Subcutaneous abdominal adipose tissue (tissue), 5 donors: ENCODE measurements around the gene TICRR.
"Not testable (repeated sequence)": the region's sequence is repeated elsewhere in the genome, so short reads cannot be mapped to it uniquely, and the experiment has no call there.

Experiments used
- H3K27ac ChIP-seq: one replicate; pipeline ENCODE4 v1.7.0; 2013; ENCODE audit warnings: low read depth, mild to moderate bottlenecking, inconsistent platforms, low read length, moderate library complexity
- H3K27me3 ChIP-seq, 5 donors: one replicate each; pipeline ENCODE4 v1.7.0; 2013; ENCODE audit warnings: low read length in 5 of 5, inconsistent platforms in 1 of 5; ENCODE audit not compliant: control insufficient read depth in 5 of 5, insufficient read depth in 4 of 5
- H3K36me3 ChIP-seq, 5 donors: one replicate each; pipeline ENCODE4 v1.7.0; 2013; ENCODE audit warnings: low read length in 5 of 5; ENCODE audit not compliant: control insufficient read depth in 5 of 5, insufficient read depth in 5 of 5
- H3K4me1 ChIP-seq, 5 donors: one replicate each; pipeline ENCODE4 v1.7.0; 2013; ENCODE audit warnings: low read length in 5 of 5, mild to moderate bottlenecking in 3 of 5, moderate library complexity in 1 of 5; ENCODE audit not compliant: control insufficient read depth in 5 of 5, insufficient read depth in 5 of 5
- H3K4me3 ChIP-seq, 5 donors: one replicate each; pipeline ENCODE4 v1.7.0; 2013; ENCODE audit warnings: low read length in 5 of 5, low read depth in 1 of 5
- H3K9ac ChIP-seq, 5 donors: one replicate each; pipeline ENCODE4 v1.7.0; 2013; ENCODE audit warnings: low read length in 5 of 5, mild to moderate bottlenecking in 4 of 5, moderate library complexity in 3 of 5
- H3K9me3 ChIP-seq, 5 donors: one replicate each; pipeline ENCODE4 v1.7.0; 2013; ENCODE audit warnings: low read length in 5 of 5; ENCODE audit not compliant: control insufficient read depth in 5 of 5
- donor health status: healthy.
- donor health status: healthy.
- donor health status: healthy.
- donor health status: healthy.
- donor health status: healthy.

TICRR gene

DNA sequence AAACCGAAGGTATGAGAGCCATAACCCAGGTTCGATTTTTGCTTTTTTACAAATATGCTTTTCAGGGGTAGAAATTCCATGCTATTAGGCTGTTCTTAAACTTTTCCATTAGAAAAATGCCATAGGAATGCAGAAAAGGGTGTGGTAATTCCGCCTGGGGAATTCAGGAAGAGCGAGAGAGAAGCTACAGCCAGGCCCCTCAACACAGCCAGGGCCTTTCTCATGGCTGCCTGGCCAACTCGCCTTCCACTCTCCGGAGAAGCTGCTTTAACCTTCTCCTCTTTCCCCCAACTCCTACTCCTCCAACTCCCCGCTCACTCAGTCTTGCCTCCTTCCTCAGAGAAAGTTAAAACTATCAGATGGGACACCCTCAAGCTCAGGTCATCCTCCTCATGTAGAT lies 9.1 kb upstream of the TICRR start:
- Histone ChIP-seq H3K4me3 (peak overlapping the region in 1 of 5 donors; percentile 28), H3K36me3 (no peaks in the 10 kb centered on the region), H3K4me1 (peaks cover 0 to 5% (median 0%) of the 10 kb centered on the region in 5 donors), H3K27ac (no peak overlapping the region), H3K27me3 (no peaks in the 10 kb centered on the region), H3K9ac (no peak overlapping the region), H3K9me3 (peaks cover 0 to 10% (median 6%) of the 10 kb centered on the region in 5 donors)

DNA sequence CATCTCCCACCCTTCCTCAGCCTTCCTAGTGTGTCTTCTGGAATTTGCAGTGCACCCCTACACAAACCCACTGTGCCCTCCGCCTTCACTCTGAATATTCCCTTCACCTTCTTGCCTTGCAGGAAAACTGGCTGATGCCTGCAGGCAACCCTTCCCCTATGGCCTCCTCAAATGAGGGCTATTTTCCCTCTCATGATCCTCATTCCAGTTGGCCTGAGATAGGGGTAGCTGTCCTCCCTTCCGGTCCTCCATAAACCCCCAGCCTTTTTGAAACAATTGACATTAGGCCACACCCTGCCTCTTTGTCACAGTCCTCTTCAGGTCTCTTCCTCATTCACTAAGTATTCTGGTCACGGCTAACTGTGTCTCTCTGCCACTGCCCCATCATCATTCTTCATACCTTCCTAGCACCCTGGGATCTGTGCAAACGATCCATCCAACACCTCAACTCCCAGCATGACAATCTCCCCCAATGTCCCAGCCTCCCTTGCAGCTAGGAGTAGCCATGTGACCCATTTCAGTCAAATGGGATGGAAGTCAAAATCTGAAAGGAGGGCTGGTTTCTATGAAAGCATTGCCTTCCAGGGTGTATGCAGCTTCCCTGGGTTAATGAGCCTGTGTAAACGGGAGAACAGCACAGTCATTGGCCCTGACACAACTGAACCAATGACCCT lies 8.5 kb upstream of the TICRR start:
- Histone ChIP-seq H3K27ac (no peak overlapping the region), H3K9ac (no peak overlapping the region), H3K9me3 (peaks cover 0 to 10% (median 6%) of the 10 kb centered on the region in 5 donors), H3K4me3 (no peak overlapping the region), H3K4me1 (peaks cover 0 to 5% (median 0%) of the 10 kb centered on the region in 5 donors), H3K27me3 (peaks cover 0 to 1% (median 0%) of the 10 kb centered on the region in 5 donors), H3K36me3 (no peaks in the 10 kb centered on the region)

DNA sequence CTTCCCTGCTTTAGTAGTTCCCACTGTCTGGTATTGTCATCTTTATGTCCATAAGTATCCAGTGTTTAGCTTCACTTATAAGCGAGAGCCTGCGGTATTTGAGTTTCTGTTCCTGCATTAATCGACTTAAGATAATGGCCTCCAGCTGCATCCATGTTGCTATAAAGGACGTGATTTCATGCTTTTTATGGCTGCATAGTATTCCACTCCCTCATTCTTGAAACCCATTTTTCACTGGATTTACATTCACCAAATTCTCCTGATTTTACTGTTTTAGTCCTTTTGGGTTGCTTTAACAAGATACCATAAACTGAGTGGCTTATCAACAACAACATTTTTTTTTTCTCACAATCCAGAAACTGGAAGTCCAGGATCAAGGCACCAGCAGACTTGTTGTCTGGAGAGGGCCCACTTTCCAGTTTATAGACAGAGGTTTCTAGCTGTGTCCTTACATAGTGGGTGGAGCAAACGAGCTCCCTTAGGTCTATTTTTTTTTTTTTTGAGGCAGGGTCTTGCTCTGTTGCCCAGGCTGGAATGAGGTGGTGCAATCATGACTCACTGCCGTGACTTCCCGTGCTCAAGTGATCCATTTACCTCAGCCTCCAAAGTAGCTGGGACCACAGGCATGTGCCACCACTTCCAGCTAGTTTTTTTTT lies 6.1 kb upstream of the TICRR start:
- Histone ChIP-seq H3K27ac (no peak overlapping the region), H3K9me3 (peaks cover 0 to 10% (median 6%) of the 10 kb centered on the region in 5 donors), H3K4me1 (peaks cover 0 to 5% (median 0%) of the 10 kb centered on the region in 5 donors), H3K9ac (no peak overlapping the region), H3K27me3 (peaks cover 0 to 5% (median 0%) of the 10 kb centered on the region in 5 donors), H3K36me3 (no peaks in the 10 kb centered on the region), H3K4me3 (no peak overlapping the region)

DNA sequence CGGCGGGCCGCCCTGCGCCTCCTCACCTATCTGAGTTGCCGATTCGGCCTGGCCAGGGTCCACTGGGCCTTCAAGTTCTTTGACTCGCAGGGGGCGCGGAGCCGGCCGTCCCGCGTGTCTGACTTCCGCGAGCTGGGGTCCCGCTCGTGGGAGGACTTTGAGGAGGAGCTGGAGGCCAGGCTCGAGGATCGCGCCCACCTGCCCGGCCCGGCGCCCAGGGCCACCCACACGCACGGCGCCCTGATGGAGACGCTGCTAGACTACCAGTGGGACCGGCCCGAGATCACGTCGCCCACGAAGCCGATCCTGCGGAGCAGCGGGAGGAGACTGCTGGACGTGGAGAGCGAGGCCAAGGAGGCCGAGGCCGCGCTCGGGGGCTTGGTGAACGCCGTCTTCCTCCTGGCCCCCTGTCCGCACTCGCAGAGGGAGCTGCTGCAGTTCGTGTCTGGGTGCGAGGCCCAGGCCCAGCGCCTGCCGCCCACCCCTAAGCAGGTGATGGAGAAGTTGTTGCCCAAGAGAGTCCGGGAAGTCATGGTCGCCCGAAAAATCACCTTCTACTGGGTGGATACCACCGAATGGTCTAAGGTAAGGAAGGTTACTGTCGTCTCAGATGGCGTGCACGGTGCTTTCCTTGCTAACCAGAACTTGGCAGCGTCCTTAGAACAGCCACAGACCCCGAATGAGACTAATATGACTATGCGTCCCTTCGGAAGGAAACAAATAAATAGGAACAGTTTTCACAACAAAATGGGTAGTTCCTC lies 567 bp downstream of the TICRR start:
- no peak overlapping the region for H3K27ac ChIP-seq
- H3K27me3 ChIP-seq, result peaks cover 0 to 5% (median 4%) of the 10 kb centered on the region in 5 donors
- peak overlapping the region in 4 of 5 donors; percentile 74 to 84 (median 80) for H3K4me3 ChIP-seq
- peak overlapping the region in 4 of 5 donors; percentile 48 to 76 (median 62) for H3K9ac ChIP-seq
- no peaks in the 10 kb centered on the region for H3K36me3 ChIP-seq
- peaks cover 2 to 15% (median 13%) of the 10 kb centered on the region in 5 donors for H3K4me1 ChIP-seq
- H3K9me3 ChIP-seq, result no peaks in the 10 kb centered on the region

DNA sequence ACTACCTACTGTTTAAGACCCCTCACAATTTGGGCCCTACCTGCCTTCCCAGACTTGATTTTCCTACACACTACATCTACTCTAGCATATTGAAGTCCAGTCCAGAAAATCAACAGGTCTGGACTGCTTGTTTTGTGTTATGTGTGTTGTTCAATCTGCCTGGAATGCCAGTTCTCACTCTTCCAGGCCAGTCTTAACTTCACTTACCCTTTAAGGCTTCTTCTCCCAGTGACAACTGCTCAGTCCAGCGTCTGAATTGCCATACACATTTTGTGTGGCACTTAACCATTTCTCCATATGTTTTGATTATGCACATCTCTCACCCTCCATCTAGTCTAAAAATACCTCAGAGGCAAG lies 1.1 kb downstream of the TICRR start:
- Histone ChIP-seq H3K36me3 (no peaks in the 10 kb centered on the region), H3K9me3 (no peaks in the 10 kb centered on the region), H3K4me3 (peak overlapping the region in 1 of 5 donors; percentile 84), H3K9ac (no peak overlapping the region), H3K4me1 (peaks cover 2 to 15% (median 13%) of the 10 kb centered on the region in 5 donors), H3K27ac (no peak overlapping the region), H3K27me3 (peaks cover 0 to 5% (median 4%) of the 10 kb centered on the region in 5 donors)

GRCh38 chr15:89577776-89578115 lies 2.5 kb downstream of the TICRR start:
- Histone ChIP-seq H3K4me1 (peaks cover 2 to 15% (median 13%) of the 10 kb centered on the region in 5 donors), H3K9ac (no peak overlapping the region), H3K36me3 (no peaks in the 10 kb centered on the region), H3K27me3 (peaks cover 0 to 5% (median 0%) of the 10 kb centered on the region in 5 donors), H3K4me3 (no peak overlapping the region), H3K9me3 (no peaks in the 10 kb centered on the region), H3K27ac (no peak overlapping the region)

- H3K27ac ChIP-seq, result no peak overlapping the region
- no peaks in the 10 kb centered on the region for H3K9me3 ChIP-seq
- H3K4me1 ChIP-seq, result peaks cover 2 to 15% (median 13%) of the 10 kb centered on the region in 5 donors
- H3K36me3 ChIP-seq, result no peaks in the 10 kb centered on the region
- peaks cover 0 to 5% (median 0%) of the 10 kb centered on the region in 5 donors for H3K27me3 ChIP-seq
- no peak overlapping the region for H3K4me3 ChIP-seq
- no peak overlapping the region for H3K9ac ChIP-seq
These were observed 2.9 kb downstream of the TICRR start for GRCh38 chr15:89578146-89578545.

DNA sequence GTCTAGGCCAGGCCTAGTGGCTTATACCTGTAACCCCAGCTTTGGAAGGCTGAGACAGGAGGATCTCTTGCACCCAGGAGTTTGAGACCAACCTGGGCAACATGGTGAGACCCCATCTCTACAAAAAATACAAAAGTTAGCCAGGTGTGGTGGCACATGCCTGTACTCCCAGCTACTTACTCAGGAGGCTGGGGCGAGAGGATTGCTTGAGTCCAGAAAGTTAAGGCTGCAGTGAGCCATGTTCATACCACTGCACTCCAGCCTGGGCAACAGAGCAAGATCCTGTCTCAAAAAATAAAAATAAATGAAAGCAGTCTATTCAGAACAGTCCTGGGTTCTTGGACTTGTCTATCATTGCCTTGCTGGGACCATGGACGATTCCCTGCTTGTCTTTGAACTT lies 5.5 kb downstream of the TICRR start:
- not testable (repeated sequence) for H3K36me3 ChIP-seq, H3K9me3 ChIP-seq, H3K9ac ChIP-seq, H3K27me3 ChIP-seq, H3K4me1 ChIP-seq, H3K4me3 ChIP-seq, H3K27ac ChIP-seq

GRCh38 chr15:89586651-89587050 lies 11.4 kb downstream of the TICRR start:
- no peaks in the 10 kb centered on the region for H3K9me3 ChIP-seq
- H3K27me3 ChIP-seq, result peaks cover 0 to 4% (median 0%) of the 10 kb centered on the region in 5 donors
- H3K36me3 ChIP-seq, result no peaks in the 10 kb centered on the region
- H3K9ac ChIP-seq, result no peak overlapping the region
- H3K4me3 ChIP-seq, result no peak overlapping the region
- H3K27ac ChIP-seq, result no peak overlapping the region
- H3K4me1 ChIP-seq, result no peaks in the 10 kb centered on the region

GRCh38 chr15:89587955-89588354 lies 12.7 kb downstream of the TICRR start:
- H3K27ac ChIP-seq, result no peak overlapping the region
- H3K9me3 ChIP-seq, result no peaks in the 10 kb centered on the region
- no peak overlapping the region for H3K9ac ChIP-seq
- H3K4me3 ChIP-seq, result no peak overlapping the region
- no peaks in the 10 kb centered on the region for H3K36me3 ChIP-seq
- peaks cover 0 to 4% (median 0%) of the 10 kb centered on the region in 5 donors for H3K27me3 ChIP-seq
- H3K4me1 ChIP-seq, result no peaks in the 10 kb centered on the region
